SK-N-MC (cell line): ENCODE data around the gene NFS1.
A peak's percentile ranks its signal among the peaks of the same experiment; 100 is the strongest.
"Not testable (repeated sequence)": the region's sequence is repeated elsewhere in the genome, so short reads cannot be mapped to it uniquely, and the experiment has no call there.

Source experiments
- EZH2 ChIP-seq: fragments of 200-600 bp; sonication (generic); IDR thresholded peaks from one replicate; pipeline ENCODE4 v1.6.1; 2017; ENCODE audit warnings: antibody characterized with exemption
- POLR2AphosphoS5 ChIP-seq: IDR thresholded peaks from 2 replicates; pipeline ENCODE4 v1.6.1; 2012; ENCODE audit warnings: mild to moderate bottlenecking, low read depth, low read length, borderline replicate concordance

- TF ChIP-seq EZH2 = not testable (repeated sequence)
- peak; percentile 0; the same call in 1 of the 2 replicates for TF ChIP-seq POLR2AphosphoS5
Observed at GRCh38 chr20:35723652-35724320, 24.6 kb upstream of the NFS1 start.
